DOHH2 (cell line): ENCODE results near the gene PARD6A.
A peak's percentile ranks its signal among the peaks of the same experiment; 100 is the strongest.

Source experiments
- H3F3A ChIP-seq: fragments of 200-600 bp; sonication (generic), shearing (Covaris generic); 2 replicates; pipeline ENCODE4 v1.6.0; 2016; ENCODE audit warnings: antibody characterized with exemption, mild to moderate bottlenecking; ENCODE audit not compliant: control insufficient read depth, insufficient read depth
- H3K27ac ChIP-seq: fragments of 200-600 bp; sonication (generic); 2 replicates; pipeline ENCODE4 v1.5.1; 2014; ENCODE audit warnings: low read depth, mild to moderate bottlenecking, low read length, moderate library complexity
- H3K27me3 ChIP-seq: fragments of 200-600 bp; sonication (generic); 2 replicates; pipeline ENCODE4 v1.6.1; 2014; ENCODE audit warnings: mild to moderate bottlenecking, low read length, mixed read lengths; ENCODE audit not compliant: control insufficient read depth
- H3K36me3 ChIP-seq: fragments of 200-600 bp; sonication (generic); 2 replicates; pipeline ENCODE4 v1.6.1; 2014; ENCODE audit warnings: mild to moderate bottlenecking, low read length, moderate library complexity, mixed read lengths; ENCODE audit not compliant: control insufficient read depth
- H3K4me1 ChIP-seq: fragments of 200-600 bp; sonication (generic); 2 replicates; pipeline ENCODE4 v1.6.1; 2014; ENCODE audit warnings: mild to moderate bottlenecking, low read length, mixed read lengths; ENCODE audit not compliant: control insufficient read depth
- H3K4me2 ChIP-seq: fragments of 200-600 bp; sonication (generic); 2 replicates; pipeline ENCODE4 v1.6.0; 2014; ENCODE audit warnings: mild to moderate bottlenecking, low read length, moderate library complexity
- H3K4me3 ChIP-seq: fragments of 200-600 bp; sonication (generic); 2 replicates; pipeline ENCODE4 v1.5.1; 2014; ENCODE audit warnings: mild to moderate bottlenecking, low read length, mixed read lengths
- H3K79me2 ChIP-seq: fragments of 200-600 bp; sonication (generic); 2 replicates; pipeline ENCODE4 v1.6.1; 2014; ENCODE audit warnings: mild to moderate bottlenecking, low read length, mixed read lengths; ENCODE audit not compliant: control insufficient read depth
- H3K9me2 ChIP-seq: fragments of 200-600 bp; sonication (generic); replicated peaks from 2 replicates; pipeline ENCODE4 v1.6.1; 2014; ENCODE audit warnings: mild to moderate bottlenecking, low read length, mixed read lengths; ENCODE audit not compliant: control insufficient read depth
- H3K9me3 ChIP-seq: fragments of 200-600 bp; sonication (generic); 2 replicates; pipeline ENCODE4 v1.6.1; 2014; ENCODE audit warnings: antibody characterized with exemption, low read length, mixed read lengths; ENCODE audit not compliant: control insufficient read depth, insufficient read depth
- H4K20me1 ChIP-seq: fragments of 200-600 bp; sonication (generic); 2 replicates; pipeline ENCODE4 v1.6.0; 2014; ENCODE audit warnings: low read depth, mild to moderate bottlenecking, antibody characterized with exemption, low read length, moderate library complexity; ENCODE audit not compliant: control insufficient read depth, insufficient read depth
- CTCF ChIP-seq: fragments of 200-600 bp; sonication (generic); IDR thresholded peaks from one replicate; pipeline ENCODE4 v1.5.1; 2014; ENCODE audit warnings: antibody characterized with exemption, mild to moderate bottlenecking, low read depth, low read length; ENCODE audit not compliant: poor library complexity, severe bottlenecking
- EZH2phosphoT487 ChIP-seq: fragments of 200-600 bp; sonication (generic); IDR thresholded peaks from 2 replicates; pipeline ENCODE4 v1.6.1; 2017; ENCODE audit warnings: borderline replicate concordance, mild to moderate bottlenecking, antibody characterized with exemption, low read length, moderate library complexity, mixed read lengths

Gene PARD6A

GRCh38 chr16:67659675-67660563, 841 bp upstream of the PARD6A start, which contains the start of gene ACD:
TSS of gene ACD (minus strand) at chr16:67660260. CDS start at chr16:67660220, 40 bp downstream.
- Histone ChIP-seq H3K27me3 (no peaks in the 10 kb centered on the region), H3K4me2 (peak within 1 kb of the TSS; percentile 94), H3K27ac (peak within 1 kb of the TSS; percentile 79), H3K4me1 (peaks cover 24% of the 10 kb centered on the region), H3K9me3 (no peaks in the 10 kb centered on the region), H3K9me2 (no peaks in the 10 kb centered on the region), H3K79me2 (peaks cover 29% of the 10 kb centered on the region), H3K36me3 (peaks cover 66% of the 10 kb centered on the region), H3F3A (peaks cover under 1% of the 10 kb centered on the region; the same call in 1 of the 2 replicates), H3K4me3 (peak within 1 kb of the TSS; percentile 98), H4K20me1 (peaks cover 4% of the 10 kb centered on the region; the same call in 1 of the 2 replicates)
- TF ChIP-seq CTCF (no peak), EZH2phosphoT487 (no peak)

- Histone ChIP-seq H3K4me2 (peak overlapping the region; percentile 93), H3K4me1 (peaks cover 32% of the 10 kb centered on the region), H3K9me2 (no peaks in the 10 kb centered on the region), H4K20me1 (peaks cover 4% of the 10 kb centered on the region; the same call in 1 of the 2 replicates), H3K79me2 (peaks cover 29% of the 10 kb centered on the region), H3K36me3 (peaks cover 53% of the 10 kb centered on the region), H3K4me3 (peak overlapping the region; percentile 87), H3F3A (no peaks in the 10 kb centered on the region), H3K27me3 (no peaks in the 10 kb centered on the region), H3K9me3 (no peaks in the 10 kb centered on the region), H3K27ac (peak overlapping the region; percentile 42)
- TF ChIP-seq CTCF = no peak
- TF ChIP-seq EZH2phosphoT487 = no peak
Measured at GRCh38 chr16:67661101-67661761, 471 bp downstream of the PARD6A start.

- no peak for TF ChIP-seq EZH2phosphoT487
- TF ChIP-seq CTCF = no peak
- H3K4me1 ChIP-seq = peaks cover 35% of the 10 kb centered on the region
- H4K20me1 ChIP-seq = peaks cover 4% of the 10 kb centered on the region; the same call in 1 of the 2 replicates
- peak overlapping the region; percentile 87 for H3K4me3 ChIP-seq
- H3K27ac ChIP-seq = no peak overlapping the region
- H3K79me2 ChIP-seq = peaks cover 29% of the 10 kb centered on the region
- H3K9me3 ChIP-seq = no peaks in the 10 kb centered on the region
- H3K27me3 ChIP-seq = no peaks in the 10 kb centered on the region
- no peaks in the 10 kb centered on the region for H3K9me2 ChIP-seq
- peak overlapping the region; percentile 93 for H3K4me2 ChIP-seq
- H3K36me3 ChIP-seq = peaks cover 44% of the 10 kb centered on the region
- H3F3A ChIP-seq = no peaks in the 10 kb centered on the region
Measured at GRCh38 chr16:67661886-67662652, 1.3 kb downstream of the PARD6A start.
